GM19238 (cell line): Measurements from ENCODE around the gene TAS2R3.

Experiments
- DNase-seq: peaks from one replicate; pipeline ENCODE4 v3.0.0; 2011; ENCODE audit warnings: low spot score; ENCODE audit not compliant: insufficient read length

TAS2R3 gene

DNA sequence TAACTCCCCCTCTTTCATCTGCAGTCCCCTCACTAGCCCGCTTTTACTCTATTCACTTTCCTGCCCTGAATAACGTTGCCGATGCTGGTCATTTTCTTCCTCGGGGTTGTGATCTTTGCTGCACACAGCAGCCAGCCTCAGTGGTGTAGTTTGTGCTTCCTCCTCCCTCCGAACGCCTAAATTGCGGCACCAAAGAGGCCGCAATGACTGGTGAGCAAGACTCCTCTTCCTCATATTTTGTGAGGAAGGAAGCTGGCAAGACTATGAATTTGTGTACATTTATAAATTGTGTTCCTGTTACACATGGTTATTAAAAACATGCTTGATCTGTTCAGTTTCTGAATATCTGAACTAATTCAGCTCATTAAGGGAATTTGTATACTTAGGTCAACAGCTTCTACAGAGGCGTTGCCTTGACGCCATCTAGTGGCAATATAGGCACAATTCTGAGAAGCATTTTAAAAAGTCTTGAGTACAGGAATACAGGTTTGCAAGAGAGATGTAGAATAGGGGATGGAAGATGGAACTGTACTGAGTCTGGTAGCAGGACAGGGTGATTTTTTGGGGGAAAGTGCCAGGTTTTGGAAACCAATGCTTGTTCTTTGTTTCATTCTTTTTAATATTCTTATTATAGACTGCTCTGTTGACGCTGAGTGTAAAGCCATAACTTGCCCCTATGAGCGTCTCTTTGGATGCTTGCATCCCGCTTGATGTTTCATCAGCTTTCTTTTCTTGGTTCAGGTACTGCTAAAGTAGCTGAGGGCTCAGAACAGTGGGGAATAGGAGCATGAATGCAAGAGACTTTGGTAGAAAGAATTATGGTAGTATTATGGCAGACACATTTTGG lies 22.0 kb downstream of the TAS2R3 start:
- DNase-seq, result peak; percentile 35

DNA sequence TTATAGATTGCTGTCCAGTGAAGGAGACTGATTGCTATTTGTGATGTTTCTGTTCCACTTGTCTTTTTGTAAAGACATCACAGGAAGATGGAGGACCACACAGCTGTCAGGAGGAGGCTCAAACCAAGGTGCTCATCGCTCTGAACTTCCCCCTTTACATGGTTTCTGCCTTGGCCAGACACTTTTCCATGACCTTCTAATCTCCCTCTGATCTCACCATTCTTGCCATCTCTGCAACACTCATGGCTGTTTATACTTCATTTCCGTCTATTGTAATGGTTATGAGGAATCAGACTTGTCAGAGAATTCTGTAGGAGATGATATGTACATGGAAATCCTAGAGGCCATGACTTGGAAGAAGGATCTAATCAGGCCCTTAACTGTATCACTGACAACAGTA lies 24.4 kb downstream of the TAS2R3 start:
- DNase-seq, result no peak

DNA sequence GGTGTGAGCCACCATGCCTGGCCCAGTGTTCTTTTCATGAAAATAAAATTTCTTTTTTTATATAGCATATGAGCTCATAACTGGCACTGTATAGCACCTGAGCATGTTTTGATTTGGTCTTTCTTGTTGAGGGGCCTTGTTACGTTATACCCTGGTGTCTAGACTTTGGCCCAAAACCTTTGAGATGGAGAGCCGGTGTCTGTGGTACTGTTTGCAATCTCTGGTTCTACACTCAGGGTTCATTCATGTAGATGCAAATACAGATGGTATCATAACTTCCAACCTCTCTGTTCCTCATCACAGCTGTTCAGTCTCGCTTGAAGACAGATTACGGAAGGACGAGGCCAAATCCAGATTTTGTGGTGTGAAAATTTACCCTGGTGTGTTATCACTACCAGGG lies 26.0 kb downstream of the TAS2R3 start, which contains the start of gene TAS2R5:
Gene TAS2R5 (plus strand): TSS at position 301 of the 400 bp plus-strand sequence. CDS start 145 bp downstream, outside the sequence.
- no peak for DNase-seq

DNA sequence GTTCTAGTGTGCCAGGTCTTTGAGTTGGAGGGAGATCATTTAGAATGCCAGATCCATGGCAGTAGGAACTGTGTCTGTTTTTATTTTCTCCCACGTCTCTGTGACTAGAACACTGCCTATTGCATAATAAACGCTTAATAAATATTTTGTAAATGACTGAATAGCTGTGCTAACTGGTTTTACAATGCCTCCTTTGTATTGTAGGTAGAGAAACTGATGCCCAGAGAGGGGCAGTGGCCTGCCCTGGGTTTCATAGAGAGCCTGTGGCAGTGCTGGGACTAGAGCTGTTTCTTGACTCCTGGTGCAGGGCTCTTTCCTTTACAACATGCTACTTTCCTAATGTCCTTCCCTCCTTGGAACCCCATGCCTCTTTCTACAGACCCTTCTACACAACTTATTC lies 28.6 kb downstream of the TAS2R3 start:
- no peak for DNase-seq
